SU-DHL-6 (cell line): ENCODE data around the gene SPRED3.

Experiments
- H2AFZ ChIP-seq: fragments of 200-600 bp; sonication (generic); 2 replicates; pipeline ENCODE4 v1.6.1; 2014; ENCODE audit warnings: low read depth, mild to moderate bottlenecking, moderate library complexity, mixed read lengths, antibody characterized with exemption, low read length; ENCODE audit not compliant: severe bottlenecking
- H3F3A ChIP-seq: fragments of 200-600 bp; shearing (Covaris generic); 2 replicates; pipeline ENCODE4 v1.6.0; 2016; ENCODE audit warnings: antibody characterized with exemption, mild to moderate bottlenecking; ENCODE audit not compliant: insufficient read depth
- H3K27ac ChIP-seq: fragments of 200-600 bp; sonication (generic); 2 replicates; pipeline ENCODE4 v1.5.1; 2016; ENCODE audit warnings: low read depth, mild to moderate bottlenecking, low read length, moderate library complexity, mixed read lengths
- H3K27me3 ChIP-seq: fragments of 200-600 bp; sonication (generic), shearing (Covaris generic); 2 replicates; pipeline ENCODE4 v1.6.0; 2014; ENCODE audit warnings: mild to moderate bottlenecking, low read length
- H3K36me3 ChIP-seq: fragments of 200-600 bp; sonication (generic); 2 replicates; pipeline ENCODE4 v1.6.1; 2014; ENCODE audit warnings: mild to moderate bottlenecking, low read length, mixed read lengths
- H3K4me2 ChIP-seq: fragments of 300-600, 200-600 bp; shearing (Covaris generic), sonication (generic); 2 replicates; pipeline ENCODE4 v1.6.0; 2014; ENCODE audit warnings: low read length, low read depth, mild to moderate bottlenecking; ENCODE audit not compliant: poor library complexity, severe bottlenecking
- H3K4me3 ChIP-seq: fragments of 200-600 bp; sonication (generic); 2 replicates; pipeline ENCODE4 v1.5.1; 2014; ENCODE audit warnings: antibody characterized with exemption, low read length, mild to moderate bottlenecking, mixed read lengths; ENCODE audit not compliant: insufficient read depth, poor library complexity, severe bottlenecking
- H3K79me2 ChIP-seq: fragments of 200-600 bp; sonication (generic); 2 replicates; pipeline ENCODE4 v1.6.1; 2014; ENCODE audit warnings: mild to moderate bottlenecking, low read length, moderate library complexity; ENCODE audit not compliant: insufficient read depth
- H3K9ac ChIP-seq: fragments of 200-600 bp; sonication (generic); 2 replicates; pipeline ENCODE4 v1.7.0; 2014; ENCODE audit warnings: mild to moderate bottlenecking, low read length
- H3K9me2 ChIP-seq: fragments of 200-600 bp; sonication (generic); replicated peaks from 2 replicates; pipeline ENCODE4 v1.6.1; 2014; ENCODE audit warnings: low read length; ENCODE audit not compliant: insufficient read depth
- H3K9me3 ChIP-seq: fragments of 200-600 bp; sonication (generic); 2 replicates; pipeline ENCODE4 v1.6.1; 2014; ENCODE audit warnings: low read length, mixed read lengths; ENCODE audit not compliant: insufficient read depth
- H4K20me1 ChIP-seq: fragments of 200-600 bp; sonication (generic); 2 replicates; pipeline ENCODE4 v1.6.1; 2014; ENCODE audit warnings: low read depth, mild to moderate bottlenecking, antibody characterized with exemption, low read length, moderate library complexity, mixed read lengths
- CTCF ChIP-seq: fragments of 200-600 bp; sonication (generic); IDR thresholded peaks from one replicate; pipeline ENCODE4 v1.5.1; 2017; ENCODE audit warnings: antibody characterized with exemption, mild to moderate bottlenecking, low read length, moderate library complexity; ENCODE audit not compliant: insufficient read depth, poor library complexity, severe bottlenecking
- EZH2phosphoT487 ChIP-seq: fragments of 200-600 bp; sonication (generic), shearing (Covaris generic); conservative IDR thresholded peaks from 2 replicates; pipeline ENCODE4 v1.6.1; 2018; ENCODE audit warnings: mild to moderate bottlenecking, antibody characterized with exemption, low read length, moderate library complexity, mixed read lengths

The SPRED3 gene

GRCh38 chr19:38437917-38438316 lies 49.4 kb downstream of the SPRED3 start:
- Histone ChIP-seq H4K20me1 (no peaks in the 10 kb centered on the region), H3K79me2 (no peaks in the 10 kb centered on the region), H3K27ac (no peak overlapping the region), H3K9me3 (no peaks in the 10 kb centered on the region), H3K4me3 (no peak overlapping the region), H3K9me2 (no peaks in the 10 kb centered on the region), H3K36me3 (no peaks in the 10 kb centered on the region), H2AFZ (no peak overlapping the region), H3F3A (no peaks in the 10 kb centered on the region), H3K4me2 (no peak overlapping the region), H3K9ac (no peak overlapping the region), H3K27me3 (no peaks in the 10 kb centered on the region)
- TF ChIP-seq EZH2phosphoT487 (no peak), CTCF (no peak)

GRCh38 chr19:38440592-38440991 lies 52.1 kb downstream of the SPRED3 start:
- H2AFZ ChIP-seq = no peak overlapping the region
- TF ChIP-seq EZH2phosphoT487 = no peak
- TF ChIP-seq CTCF = no peak
- H3F3A ChIP-seq = no peaks in the 10 kb centered on the region
- no peaks in the 10 kb centered on the region for H4K20me1 ChIP-seq
- H3K36me3 ChIP-seq = no peaks in the 10 kb centered on the region
- no peaks in the 10 kb centered on the region; the same call in 1 of the 2 replicates for H3K27me3 ChIP-seq
- H3K9me3 ChIP-seq = no peaks in the 10 kb centered on the region
- no peaks in the 10 kb centered on the region for H3K9me2 ChIP-seq
- no peaks in the 10 kb centered on the region for H3K79me2 ChIP-seq
- H3K27ac ChIP-seq = no peak overlapping the region
- H3K4me3 ChIP-seq = no peak overlapping the region
- H3K4me2 ChIP-seq = no peak overlapping the region
- H3K9ac ChIP-seq = no peak overlapping the region

- Histone ChIP-seq H3K4me3 (no peak overlapping the region), H3F3A (no peaks in the 10 kb centered on the region), H3K27ac (no peak overlapping the region), H3K9me2 (no peaks in the 10 kb centered on the region), H3K9me3 (no peaks in the 10 kb centered on the region), H3K79me2 (no peaks in the 10 kb centered on the region), H3K4me2 (no peak overlapping the region), H2AFZ (no peak overlapping the region), H3K27me3 (no peaks in the 10 kb centered on the region; the same call in 1 of the 2 replicates), H3K9ac (no peak overlapping the region), H3K36me3 (no peaks in the 10 kb centered on the region), H4K20me1 (no peaks in the 10 kb centered on the region)
- TF ChIP-seq CTCF (no peak), EZH2phosphoT487 (no peak)
Observed at GRCh38 chr19:38441657-38442348, 53.3 kb downstream of the SPRED3 start.
